ENCODE data around the gene HS3ST5. TPM values are rescaled to one million over a fixed set of nuclear protein-coding genes. Genes with fewer than 3 reads are reported as not detected.

HS3ST5 gene
- total and polyA plus RNA-seq, 8 donors, result 0.08 to 0.26 (median 0.11) TPM; not detected in 4

DNA sequence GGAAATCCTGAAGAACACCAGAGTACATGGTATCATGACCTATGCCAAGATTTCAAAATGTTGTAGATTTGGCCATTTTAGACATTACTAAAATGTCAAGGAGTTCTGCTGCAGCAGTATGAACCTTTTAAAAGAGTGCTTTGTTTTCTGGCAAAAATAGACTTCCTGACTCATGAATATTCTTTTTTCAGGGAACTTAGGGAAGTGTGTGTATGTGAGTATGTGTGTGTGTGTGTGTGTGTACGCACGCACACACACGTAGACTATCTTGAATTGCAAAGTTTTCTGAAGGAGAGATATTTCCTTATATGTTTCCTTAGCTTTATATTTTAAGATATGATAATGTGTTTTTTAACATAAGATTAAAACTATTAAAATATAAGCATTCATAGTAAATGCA, 161.2 kb downstream of the HS3ST5 start:
- no peak for ATAC-seq
- TF ChIP-seq, protein P1, sequence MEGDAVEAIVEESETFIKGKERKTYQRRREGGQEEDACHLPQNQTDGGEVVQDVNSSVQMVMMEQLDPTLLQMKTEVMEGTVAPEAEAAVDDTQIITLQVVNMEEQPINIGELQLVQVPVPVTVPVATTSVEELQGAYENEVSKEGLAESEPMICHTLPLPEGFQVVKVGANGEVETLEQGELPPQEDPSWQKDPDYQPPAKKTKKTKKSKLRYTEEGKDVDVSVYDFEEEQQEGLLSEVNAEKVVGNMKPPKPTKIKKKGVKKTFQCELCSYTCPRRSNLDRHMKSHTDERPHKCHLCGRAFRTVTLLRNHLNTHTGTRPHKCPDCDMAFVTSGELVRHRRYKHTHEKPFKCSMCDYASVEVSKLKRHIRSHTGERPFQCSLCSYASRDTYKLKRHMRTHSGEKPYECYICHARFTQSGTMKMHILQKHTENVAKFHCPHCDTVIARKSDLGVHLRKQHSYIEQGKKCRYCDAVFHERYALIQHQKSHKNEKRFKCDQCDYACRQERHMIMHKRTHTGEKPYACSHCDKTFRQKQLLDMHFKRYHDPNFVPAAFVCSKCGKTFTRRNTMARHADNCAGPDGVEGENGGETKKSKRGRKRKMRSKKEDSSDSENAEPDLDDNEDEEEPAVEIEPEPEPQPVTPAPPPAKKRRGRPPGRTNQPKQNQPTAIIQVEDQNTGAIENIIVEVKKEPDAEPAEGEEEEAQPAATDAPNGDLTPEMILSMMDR (IDR thresholded peaks at IDR 0.05), result no peak
- DNase-seq, result no peak
- intact Hi-C loops (cut with DNase I), result no loop called here
- Histone ChIP-seq H3K27me3 (no peaks in the 10 kb centered on the region), H3K36me3 (no peaks in the 10 kb centered on the region), H3K4me3 (no peak overlapping the region), H3K4me1 (no peaks in the 10 kb centered on the region), H3K9me3 (no peaks in the 10 kb centered on the region), H3K27ac (no peak overlapping the region)
- FAIRE-seq, result no peak
- whole genome bisulfite sequencing, 2 donors, result 73 to 76% methylated on average over 3 of the region's 3 CpGs

DNA sequence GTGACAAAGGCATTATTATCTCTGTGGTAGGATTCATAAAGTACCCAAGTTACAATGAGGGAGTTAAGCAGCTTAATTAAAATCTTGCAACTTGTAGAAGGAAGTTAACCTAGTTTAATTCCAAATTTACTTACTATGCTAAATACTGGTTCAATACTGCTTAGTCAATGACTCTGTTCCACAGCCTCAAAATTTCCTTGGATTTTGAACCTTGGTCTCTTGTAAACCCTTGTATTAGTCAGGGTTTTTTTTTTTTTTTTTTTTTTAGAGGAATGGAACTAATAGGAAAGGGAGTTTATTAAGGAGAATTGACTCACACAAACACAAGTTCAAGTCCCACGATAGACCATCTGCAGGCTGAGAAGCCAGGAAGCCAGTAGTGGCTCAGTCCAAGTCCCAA, 163.4 kb downstream of the HS3ST5 start:
- H3K27me3 ChIP-seq, result no peaks in the 10 kb centered on the region
- ATAC-seq (no peak), DNase-seq (no peak), FAIRE-seq (no peak)
- no peaks in the 10 kb centered on the region for H3K4me1 ChIP-seq
- intact Hi-C loops (cut with DNase I), result no loop called here
- no peaks in the 10 kb centered on the region for H3K9me3 ChIP-seq
- WGBS, 2 donors, result 91 to 94% methylated on average over 1 of the region's 1 CpG
- no peak overlapping the region for H3K4me3 ChIP-seq
- H3K36me3 ChIP-seq, result no peaks in the 10 kb centered on the region
- H3K27ac ChIP-seq, result no peak overlapping the region
- TF ChIP-seq, protein P1 (IDR thresholded peaks at IDR 0.05), result no peak

DNA sequence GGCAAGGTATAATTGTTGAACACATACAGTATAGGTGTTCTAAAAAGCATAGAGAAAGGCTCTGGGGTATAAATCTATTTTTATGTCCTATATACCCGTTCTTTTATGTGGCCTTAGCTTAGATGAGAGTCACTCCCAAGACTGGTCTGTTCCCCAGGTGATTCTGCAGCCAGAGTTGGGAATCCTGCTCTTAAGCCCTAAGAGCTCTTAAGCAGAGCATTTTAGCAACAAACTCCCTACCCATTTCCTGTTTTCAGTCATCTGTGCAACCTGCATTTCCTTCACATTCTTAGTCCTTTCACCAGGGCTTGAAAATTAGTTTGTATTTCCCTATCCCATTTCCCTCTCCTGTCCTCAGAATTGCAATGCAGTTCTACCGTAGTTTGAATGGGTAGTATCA, 166.1 kb downstream of the HS3ST5 start:
- no peak for DNase-seq
- intact Hi-C loops (cut with DNase I), result no loop called here
- Histone ChIP-seq H3K27ac (no peak overlapping the region), H3K36me3 (no peaks in the 10 kb centered on the region), H3K9me3 (no peaks in the 10 kb centered on the region), H3K4me3 (no peak overlapping the region), H3K4me1 (no peaks in the 10 kb centered on the region), H3K27me3 (no peaks in the 10 kb centered on the region)
- TF ChIP-seq, protein P1 (IDR thresholded peaks at IDR 0.05), result no peak
- FAIRE-seq, result no peak
- WGBS, 2 donors, result 73 to 76% methylated on average over 2 of the region's 2 CpGs
- ATAC-seq, result no peak

DNA sequence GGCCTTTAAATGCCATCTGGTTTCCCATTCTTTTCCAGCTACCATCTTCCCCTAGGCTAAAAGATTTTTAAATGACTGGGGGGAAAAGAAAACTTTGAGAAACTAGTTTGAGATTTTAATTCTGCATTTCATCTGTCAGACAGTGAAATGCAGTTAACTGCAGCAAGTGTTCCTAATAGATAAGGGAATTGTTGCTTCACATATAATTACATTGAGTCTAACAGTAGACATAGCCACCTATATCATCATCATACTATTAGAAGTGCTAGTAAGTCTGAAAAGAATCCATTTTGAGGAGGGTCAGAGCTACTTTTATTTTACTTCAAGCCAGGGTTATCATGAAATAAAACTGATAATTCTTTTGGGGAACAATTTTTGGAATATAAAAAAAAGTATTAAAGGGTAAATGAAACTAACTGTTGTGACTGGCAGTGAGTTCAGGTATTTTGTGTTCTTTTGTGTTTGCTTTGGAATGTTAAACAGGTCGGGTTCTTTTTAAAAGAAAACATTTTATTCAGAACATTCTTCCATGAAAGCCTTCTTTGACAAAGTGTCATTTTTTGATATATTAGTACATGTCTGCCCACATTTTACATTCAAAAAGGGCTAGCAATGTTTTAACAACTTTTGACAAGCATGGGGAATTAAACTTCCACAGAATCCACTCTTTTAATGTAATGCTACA, 170.1 kb downstream of the HS3ST5 start:
- Histone ChIP-seq H3K36me3 (no peaks in the 10 kb centered on the region), H3K4me3 (no peak overlapping the region), H3K27me3 (no peaks in the 10 kb centered on the region), H3K27ac (no peak overlapping the region), H3K4me1 (peaks cover 8 to 21% (median 9%) of the 10 kb centered on the region in 3 donors), H3K9me3 (no peaks in the 10 kb centered on the region)
- TF ChIP-seq, protein P1 (IDR thresholded peaks at IDR 0.05), result no peak
- WGBS, 2 donors, result 22 to 39% methylated on average over 1 of the region's 1 CpG
- DNase-seq, result no peak
- FAIRE-seq, result no peak
- intact Hi-C loops (cut with DNase I), result no loop called here
- no peak for ATAC-seq

DNA sequence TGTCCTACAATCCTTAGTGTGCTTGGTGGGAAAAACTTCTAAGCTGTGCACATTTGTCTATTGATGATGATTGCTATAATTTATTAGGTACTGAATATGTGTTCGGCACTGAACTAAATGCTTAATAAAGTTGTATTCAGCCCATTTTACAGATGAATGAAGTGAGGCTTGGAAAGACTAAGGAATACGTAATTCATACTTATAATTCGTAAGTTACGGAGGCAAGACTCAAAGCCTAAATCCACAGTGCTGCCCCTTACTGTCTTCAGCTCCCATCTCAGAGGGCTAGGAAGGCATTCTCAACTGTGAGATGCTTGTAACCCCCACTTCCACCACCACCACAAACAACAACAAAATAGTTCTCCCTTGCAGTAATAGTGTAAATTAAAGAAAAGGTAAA, 171.3 kb downstream of the HS3ST5 start:
- Histone ChIP-seq H3K4me1 (peaks cover 8 to 22% (median 9%) of the 10 kb centered on the region in 3 donors), H3K27me3 (no peaks in the 10 kb centered on the region), H3K36me3 (no peaks in the 10 kb centered on the region), H3K4me3 (no peak overlapping the region), H3K27ac (no peak overlapping the region), H3K9me3 (no peaks in the 10 kb centered on the region)
- intact Hi-C loops (cut with DNase I), result no loop called here
- no peak for ATAC-seq
- TF ChIP-seq, protein P1 (IDR thresholded peaks at IDR 0.05), result no peak
- no peak for FAIRE-seq
- DNase-seq, result no peak
- WGBS, 2 donors, result 97 to 99% methylated on average over 4 of the region's 4 CpGs
